PFSK-1 (cell line): ENCODE results near the gene METTL6.

Experiments used
- POLR2AphosphoS5 ChIP-seq: IDR thresholded peaks from 2 replicates; pipeline ENCODE4 v1.6.1; 2012; ENCODE audit warnings: low read depth, mild to moderate bottlenecking, control low read depth, low read length, moderate library complexity
- TAF1 ChIP-seq: IDR thresholded peaks from 2 replicates; pipeline ENCODE4 v1.6.1; 2012; ENCODE audit warnings: low read length, control low read depth, borderline replicate concordance; ENCODE audit not compliant: insufficient read depth

- TF ChIP-seq POLR2AphosphoS5 (no peak), TAF1 (no peak)
Observed at GRCh38 chr3:15405448-15406050, 21.8 kb downstream of the METTL6 start.
